IPS-NIHi7 (cell line): Measurements from ENCODE around the gene SSC4D.
"Not testable (repeated sequence)": the region's sequence is repeated elsewhere in the genome, so short reads cannot be mapped to it uniquely, and the experiment has no call there.

Source experiments
- DNase-seq: peaks from one replicate; pipeline ENCODE4 v3.0.0; 2012; ENCODE audit warnings: mixed read lengths; ENCODE audit errors: extremely low spot score

SSC4D gene

GRCh38 chr7:76423666-76424412 lies 14.3 kb upstream of the SSC4D start:
- DNase-seq = peak; percentile 39

GRCh38 chr7:76421097-76421496 lies 11.6 kb upstream of the SSC4D start:
- DNase-seq = not testable (repeated sequence)

GRCh38 chr7:76417654-76418310 lies 8.3 kb upstream of the SSC4D start:
- DNase-seq = not testable (repeated sequence)

- DNase-seq = no peak
Measured at GRCh38 chr7:76412249-76412648, 2.8 kb upstream of the SSC4D start.

- no peak for DNase-seq
Measured at GRCh38 chr7:76411626-76412025, 2.1 kb upstream of the SSC4D start.

- DNase-seq = no peak
Measured at GRCh38 chr7:76408121-76408560, 1.4 kb downstream of the SSC4D start.

GRCh38 chr7:76407718-76408117 lies 1.8 kb downstream of the SSC4D start:
- DNase-seq = no peak

GRCh38 chr7:76405738-76406137 lies 3.8 kb downstream of the SSC4D start:
- no peak for DNase-seq

- DNase-seq = no peak
Measured at GRCh38 chr7:76403780-76404494, 5.6 kb downstream of the SSC4D start.

GRCh38 chr7:76403097-76403496 lies 6.4 kb downstream of the SSC4D start:
- not testable (repeated sequence) for DNase-seq

GRCh38 chr7:76400248-76400647 lies 9.2 kb downstream of the SSC4D start:
- DNase-seq = no peak

GRCh38 chr7:76397409-76398183 lies 11.9 kb downstream of the SSC4D start:
- DNase-seq = peak; percentile 87

GRCh38 chr7:76396864-76397263 lies 12.6 kb downstream of the SSC4D start:
- no peak for DNase-seq

GRCh38 chr7:76395965-76396726 lies 13.4 kb downstream of the SSC4D start:
- DNase-seq = peak; percentile 49

- not testable (repeated sequence) for DNase-seq
Measured at GRCh38 chr7:76395605-76395964, 13.9 kb downstream of the SSC4D start.

- no peak for DNase-seq
Measured at GRCh38 chr7:76394957-76395356, 14.5 kb downstream of the SSC4D start.

GRCh38 chr7:76393116-76394031 lies 16.1 kb downstream of the SSC4D start:
- DNase-seq = peak; percentile 96

GRCh38 chr7:76392531-76393115 lies 16.9 kb downstream of the SSC4D start:
- DNase-seq = no peak

- DNase-seq = no peak
Measured at GRCh38 chr7:76390092-76390491, 19.4 kb downstream of the SSC4D start.

GRCh38 chr7:76387789-76388188 lies 21.7 kb downstream of the SSC4D start:
- not testable (repeated sequence) for DNase-seq
